WTC11 (cell line): Measurements from ENCODE around the gene ARHGAP25. TPM values are rescaled to one million over a fixed set of nuclear protein-coding genes. Genes with fewer than 3 reads are reported as not detected.

ENCODE experiments used
- ATAC-seq: fragments of 200-7000 bp; cut with Tn5 transposase; 2 replicates; pipeline ENCODE4 v1.10.0; 2021; ENCODE audit warnings: mild to moderate bottlenecking, moderate library complexity
- CTCF ChIA-PET: fragments of 300-600 bp; sonication (Branson Sonifier 250); formaldehyde crosslinking; loops from one replicate; lab custom pipeline; 2021; ENCODE audit warnings: antibody characterized with exemption; lab: Charles Lee
- POLR2A ChIA-PET: fragments of 350-600 bp; sonication (Branson Sonifier 250); formaldehyde crosslinking; loops from one replicate; lab custom pipeline; 2021; ENCODE audit warnings: antibody characterized with exemption; lab: Charles Lee
- DNase-seq: peaks from one replicate; pipeline ENCODE4 v3.0.0; 2021; ENCODE audit warnings: low spot score
- H3K27ac Mint-ChIP-seq: 2 replicates; pipeline ENCODE4 v1.8.0; 2021; ENCODE audit warnings: mixed read lengths
- H3K27me3 Mint-ChIP-seq: 2 replicates; pipeline ENCODE4 v1.8.0; 2021; ENCODE audit warnings: low read depth, mild to moderate bottlenecking, moderate library complexity, mixed read lengths
- H3K36me3 Mint-ChIP-seq: 2 replicates; pipeline ENCODE4 v1.8.0; 2021; ENCODE audit warnings: mixed read lengths
- H3K4me1 Mint-ChIP-seq: 2 replicates; pipeline ENCODE4 v1.8.0; 2022; ENCODE audit warnings: mixed read lengths
- H3K4me3 Mint-ChIP-seq: 2 replicates; pipeline ENCODE4 v1.8.0; 2021; ENCODE audit warnings: mild to moderate bottlenecking, moderate library complexity, mixed read lengths
- H3K9me3 Mint-ChIP-seq: 2 replicates; pipeline ENCODE4 v1.8.0; 2021; ENCODE audit warnings: mixed read lengths
- CBFB ChIP-seq: sonication (generic); formaldehyde crosslinking; IDR thresholded peaks from 2 replicates; pipeline ENCODE4 v1.8.1; 2022; ENCODE audit warnings: mild to moderate bottlenecking, low read depth, missing genetic modification reagents
- GABPB1 ChIP-seq: sonication (generic); formaldehyde crosslinking; IDR thresholded peaks from 2 replicates; pipeline ENCODE4 v1.8.1; 2023; ENCODE audit warnings: mild to moderate bottlenecking, missing genetic modification reagents
- GRHL2 ChIP-seq: fragments of 250-450 bp; sonication (Bioruptor Pico); IDR thresholded peaks from 2 replicates; pipeline ENCODE4 v1.8.0; 2022; ENCODE audit warnings: mild to moderate bottlenecking, moderate library complexity; ENCODE audit not compliant: insufficient replicate concordance, severe bottlenecking
- NFYB ChIP-seq: sonication (generic); formaldehyde crosslinking; conservative IDR thresholded peaks from 2 replicates; pipeline ENCODE4 v1.8.0; 2022; ENCODE audit warnings: low read depth, missing genetic modification reagents
- NR2C2 ChIP-seq: sonication (generic); formaldehyde crosslinking; IDR thresholded peaks from 2 replicates; pipeline ENCODE4 v1.8.0; 2022; ENCODE audit warnings: mild to moderate bottlenecking, missing genetic modification reagents
- SOX15 ChIP-seq: fragments of 250-450 bp; sonication (Bioruptor Pico); IDR thresholded peaks from 2 replicates; pipeline ENCODE4 v1.9.0; 2021; ENCODE audit warnings: mild to moderate bottlenecking
- TCF7 ChIP-seq: sonication (generic); formaldehyde crosslinking; IDR thresholded peaks from 2 replicates; pipeline ENCODE4 v1.8.0; 2022; ENCODE audit warnings: mild to moderate bottlenecking, low read depth, missing genetic modification reagents, moderate library complexity
- ZNF232 ChIP-seq: sonication (generic); formaldehyde crosslinking; IDR thresholded peaks from 2 replicates; pipeline ENCODE4 v1.8.0; 2022; ENCODE audit warnings: mild to moderate bottlenecking, missing genetic modification reagents
- ZNF423 ChIP-seq: fragments of 250-450 bp; sonication (Bioruptor Pico); IDR thresholded peaks from 2 replicates; pipeline ENCODE4 v2.1.2; 2022; ENCODE audit warnings: mild to moderate bottlenecking, moderate library complexity
- ZNF671 ChIP-seq: fragments of 250-450 bp; sonication (Bioruptor Pico); IDR thresholded peaks from 2 replicates; pipeline ENCODE4 v1.8.0; 2021; ENCODE audit warnings: mild to moderate bottlenecking
- total RNA-seq: library from RNA; stranded (reverse); gene quantifications from 3 replicates; pipeline ENCODE4 v1.2.3, GENCODE V29; 2021
- TF ChIP-seq, protein P1 (sequence below): sonication (generic); formaldehyde crosslinking; IDR thresholded peaks from 2 replicates; pipeline ENCODE4 v1.8.0; 2022; ENCODE audit warnings: missing genetic modification reagents
- TF ChIP-seq, protein P2 (sequence below): sonication (generic); formaldehyde crosslinking; IDR thresholded peaks from 2 replicates; pipeline ENCODE4 v1.8.1; 2023; ENCODE audit warnings: mild to moderate bottlenecking, missing genetic modification reagents
- TF ChIP-seq, protein P3 (sequence below): sonication (generic); formaldehyde crosslinking; IDR thresholded peaks from 2 replicates; pipeline ENCODE4 v1.8.1; 2022; ENCODE audit warnings: mild to moderate bottlenecking, moderate library complexity, missing genetic modification reagents
- TF ChIP-seq, protein P4 (sequence below): sonication (generic); formaldehyde crosslinking; IDR thresholded peaks from 2 replicates; pipeline ENCODE4 v1.8.1; 2023; ENCODE audit warnings: mild to moderate bottlenecking, missing genetic modification reagents, borderline replicate concordance
- TF ChIP-seq, protein P5 (sequence below): fragments of 250-450 bp; sonication (Bioruptor Pico); IDR thresholded peaks from 2 replicates; pipeline ENCODE4 v1.9.0; 2021; ENCODE audit warnings: mild to moderate bottlenecking
- TF ChIP-seq, protein P6 (sequence below): fragments of 250-450 bp; sonication (Bioruptor Pico); IDR thresholded peaks from 2 replicates; pipeline ENCODE4 v2.1.2; 2022; ENCODE audit warnings: mild to moderate bottlenecking, moderate library complexity
- TF ChIP-seq, protein P7 (sequence below): sonication (generic); formaldehyde crosslinking; conservative IDR thresholded peaks from 2 replicates; pipeline ENCODE4 v1.8.1; 2022; ENCODE audit warnings: mild to moderate bottlenecking, missing genetic modification reagents
- TF ChIP-seq, protein P8 (sequence below): sonication (generic); formaldehyde crosslinking; IDR thresholded peaks from 2 replicates; pipeline ENCODE4 v1.8.0; 2023; ENCODE audit warnings: missing genetic modification reagents, mild to moderate bottlenecking, borderline replicate concordance

Gene ARHGAP25
- total RNA-seq, 1 experiment from 2014 or later, result 2.9 TPM

DNA sequence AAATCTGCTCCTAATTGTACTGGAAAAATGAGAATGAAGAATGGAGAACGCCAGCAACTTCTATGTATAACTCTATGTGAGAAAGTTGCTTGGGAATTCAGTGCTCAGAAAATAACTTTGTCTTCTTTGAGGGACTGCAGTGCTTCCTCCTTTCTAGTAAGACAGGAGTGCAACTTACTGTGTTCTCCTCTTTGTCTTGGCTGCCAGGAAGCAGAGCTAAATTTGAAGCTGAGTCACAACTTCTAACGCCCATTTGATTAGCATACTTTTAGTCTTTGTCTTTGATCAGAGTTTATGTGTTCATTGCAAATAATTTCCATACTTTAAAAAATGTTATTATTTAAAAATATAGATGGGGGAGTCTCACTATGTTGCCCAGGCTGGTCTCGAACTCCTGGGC, 6.6 kb downstream of the ARHGAP25 start (continued):
- TF ChIP-seq, protein P1, sequence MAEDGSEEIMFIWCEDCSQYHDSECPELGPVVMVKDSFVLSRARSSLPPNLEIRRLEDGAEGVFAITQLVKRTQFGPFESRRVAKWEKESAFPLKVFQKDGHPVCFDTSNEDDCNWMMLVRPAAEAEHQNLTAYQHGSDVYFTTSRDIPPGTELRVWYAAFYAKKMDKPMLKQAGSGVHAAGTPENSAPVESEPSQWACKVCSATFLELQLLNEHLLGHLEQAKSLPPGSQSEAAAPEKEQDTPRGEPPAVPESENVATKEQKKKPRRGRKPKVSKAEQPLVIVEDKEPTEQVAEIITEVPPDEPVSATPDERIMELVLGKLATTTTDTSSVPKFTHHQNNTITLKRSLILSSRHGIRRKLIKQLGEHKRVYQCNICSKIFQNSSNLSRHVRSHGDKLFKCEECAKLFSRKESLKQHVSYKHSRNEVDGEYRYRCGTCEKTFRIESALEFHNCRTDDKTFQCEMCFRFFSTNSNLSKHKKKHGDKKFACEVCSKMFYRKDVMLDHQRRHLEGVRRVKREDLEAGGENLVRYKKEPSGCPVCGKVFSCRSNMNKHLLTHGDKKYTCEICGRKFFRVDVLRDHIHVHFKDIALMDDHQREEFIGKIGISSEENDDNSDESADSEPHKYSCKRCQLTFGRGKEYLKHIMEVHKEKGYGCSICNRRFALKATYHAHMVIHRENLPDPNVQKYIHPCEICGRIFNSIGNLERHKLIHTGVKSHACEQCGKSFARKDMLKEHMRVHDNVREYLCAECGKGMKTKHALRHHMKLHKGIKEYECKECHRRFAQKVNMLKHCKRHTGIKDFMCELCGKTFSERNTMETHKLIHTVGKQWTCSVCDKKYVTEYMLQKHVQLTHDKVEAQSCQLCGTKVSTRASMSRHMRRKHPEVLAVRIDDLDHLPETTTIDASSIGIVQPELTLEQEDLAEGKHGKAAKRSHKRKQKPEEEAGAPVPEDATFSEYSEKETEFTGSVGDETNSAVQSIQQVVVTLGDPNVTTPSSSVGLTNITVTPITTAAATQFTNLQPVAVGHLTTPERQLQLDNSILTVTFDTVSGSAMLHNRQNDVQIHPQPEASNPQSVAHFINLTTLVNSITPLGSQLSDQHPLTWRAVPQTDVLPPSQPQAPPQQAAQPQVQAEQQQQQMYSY (CRISPR knock-in tag), result no peak
- TF ChIP-seq NR2C2 (CRISPR knock-in tag), result no peak
- TF ChIP-seq ZNF671 (CRISPR knock-in tag), result no peak
- TF ChIP-seq TCF7, result no peak
- TF ChIP-seq, protein P2, sequence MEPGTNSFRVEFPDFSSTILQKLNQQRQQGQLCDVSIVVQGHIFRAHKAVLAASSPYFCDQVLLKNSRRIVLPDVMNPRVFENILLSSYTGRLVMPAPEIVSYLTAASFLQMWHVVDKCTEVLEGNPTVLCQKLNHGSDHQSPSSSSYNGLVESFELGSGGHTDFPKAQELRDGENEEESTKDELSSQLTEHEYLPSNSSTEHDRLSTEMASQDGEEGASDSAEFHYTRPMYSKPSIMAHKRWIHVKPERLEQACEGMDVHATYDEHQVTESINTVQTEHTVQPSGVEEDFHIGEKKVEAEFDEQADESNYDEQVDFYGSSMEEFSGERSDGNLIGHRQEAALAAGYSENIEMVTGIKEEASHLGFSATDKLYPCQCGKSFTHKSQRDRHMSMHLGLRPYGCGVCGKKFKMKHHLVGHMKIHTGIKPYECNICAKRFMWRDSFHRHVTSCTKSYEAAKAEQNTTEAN, result no peak
- TF ChIP-seq, protein P3, sequence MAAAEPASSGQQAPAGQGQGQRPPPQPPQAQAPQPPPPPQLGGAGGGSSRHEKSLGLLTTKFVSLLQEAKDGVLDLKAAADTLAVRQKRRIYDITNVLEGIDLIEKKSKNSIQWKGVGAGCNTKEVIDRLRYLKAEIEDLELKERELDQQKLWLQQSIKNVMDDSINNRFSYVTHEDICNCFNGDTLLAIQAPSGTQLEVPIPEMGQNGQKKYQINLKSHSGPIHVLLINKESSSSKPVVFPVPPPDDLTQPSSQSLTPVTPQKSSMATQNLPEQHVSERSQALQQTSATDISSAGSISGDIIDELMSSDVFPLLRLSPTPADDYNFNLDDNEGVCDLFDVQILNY (CRISPR knock-in tag), result no peak
- no peak for TF ChIP-seq ZNF232
- TF ChIP-seq SOX15 (CRISPR knock-in tag), result no peak
- no peak for TF ChIP-seq ZNF423 (CRISPR knock-in tag)
- no peak for TF ChIP-seq NFYB
- TF ChIP-seq GABPB1, result no peak
- TF ChIP-seq GRHL2 (CRISPR knock-in tag), result no peak

DNA sequence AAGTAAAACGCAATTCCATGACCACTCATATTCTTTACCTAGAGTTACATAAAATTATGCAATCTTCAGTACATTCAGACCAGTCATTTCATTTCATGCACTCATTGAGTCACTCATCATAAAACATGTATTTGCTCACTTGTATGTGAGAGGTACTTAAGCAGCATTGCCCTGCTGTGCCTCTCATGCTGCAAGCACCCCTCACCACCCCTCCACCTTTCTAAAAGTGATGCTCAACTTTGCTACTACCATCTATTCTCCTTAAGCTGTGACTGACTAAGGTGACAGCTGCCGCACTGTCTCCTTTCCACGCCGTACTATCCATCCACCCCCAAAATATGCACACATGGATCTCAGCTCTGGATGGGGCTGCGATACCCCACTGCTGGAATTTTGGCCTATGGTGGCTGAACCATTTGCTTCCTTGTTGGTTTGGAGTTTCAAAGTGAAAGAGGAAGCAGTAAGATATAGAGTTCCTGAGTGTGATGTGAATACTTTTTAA, 7.2 kb downstream of the ARHGAP25 start:
- Mint-ChIP-seq H3K9me3 (peaks cover 9% of the 10 kb centered on the region), H3K27ac (no peak overlapping the region), H3K36me3 (peaks cover 8% of the 10 kb centered on the region), H3K4me1 (peaks cover 31% of the 10 kb centered on the region), H3K4me3 (no peak overlapping the region), H3K27me3 (no peaks in the 10 kb centered on the region)
- POLR2A ChIA-PET, result interaction anchor here (0.6 kb wide), 1 partner anchor 19 kb away, joined by 3 read pairs; no protein-coding TSS in a partner anchor
- ATAC-seq, result no peak
- CTCF ChIA-PET, result interaction anchor here (1.0 to 1.5 kb wide), 5 partner anchors 8 to 97 kb away, joined by 3 to 6 read pairs (median 5); no protein-coding TSS in a partner anchor
- DNase-seq, result no peak
- TF ChIP-seq, protein P4, sequence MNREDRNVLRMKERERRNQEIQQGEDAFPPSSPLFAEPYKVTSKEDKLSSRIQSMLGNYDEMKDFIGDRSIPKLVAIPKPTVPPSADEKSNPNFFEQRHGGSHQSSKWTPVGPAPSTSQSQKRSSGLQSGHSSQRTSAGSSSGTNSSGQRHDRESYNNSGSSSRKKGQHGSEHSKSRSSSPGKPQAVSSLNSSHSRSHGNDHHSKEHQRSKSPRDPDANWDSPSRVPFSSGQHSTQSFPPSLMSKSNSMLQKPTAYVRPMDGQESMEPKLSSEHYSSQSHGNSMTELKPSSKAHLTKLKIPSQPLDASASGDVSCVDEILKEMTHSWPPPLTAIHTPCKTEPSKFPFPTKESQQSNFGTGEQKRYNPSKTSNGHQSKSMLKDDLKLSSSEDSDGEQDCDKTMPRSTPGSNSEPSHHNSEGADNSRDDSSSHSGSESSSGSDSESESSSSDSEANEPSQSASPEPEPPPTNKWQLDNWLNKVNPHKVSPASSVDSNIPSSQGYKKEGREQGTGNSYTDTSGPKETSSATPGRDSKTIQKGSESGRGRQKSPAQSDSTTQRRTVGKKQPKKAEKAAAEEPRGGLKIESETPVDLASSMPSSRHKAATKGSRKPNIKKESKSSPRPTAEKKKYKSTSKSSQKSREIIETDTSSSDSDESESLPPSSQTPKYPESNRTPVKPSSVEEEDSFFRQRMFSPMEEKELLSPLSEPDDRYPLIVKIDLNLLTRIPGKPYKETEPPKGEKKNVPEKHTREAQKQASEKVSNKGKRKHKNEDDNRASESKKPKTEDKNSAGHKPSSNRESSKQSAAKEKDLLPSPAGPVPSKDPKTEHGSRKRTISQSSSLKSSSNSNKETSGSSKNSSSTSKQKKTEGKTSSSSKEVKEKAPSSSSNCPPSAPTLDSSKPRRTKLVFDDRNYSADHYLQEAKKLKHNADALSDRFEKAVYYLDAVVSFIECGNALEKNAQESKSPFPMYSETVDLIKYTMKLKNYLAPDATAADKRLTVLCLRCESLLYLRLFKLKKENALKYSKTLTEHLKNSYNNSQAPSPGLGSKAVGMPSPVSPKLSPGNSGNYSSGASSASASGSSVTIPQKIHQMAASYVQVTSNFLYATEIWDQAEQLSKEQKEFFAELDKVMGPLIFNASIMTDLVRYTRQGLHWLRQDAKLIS (CRISPR knock-in tag), result no peak
- TF ChIP-seq NR2C2 (CRISPR knock-in tag) (no peak), CBFB (no peak)
- TF ChIP-seq, protein P5, sequence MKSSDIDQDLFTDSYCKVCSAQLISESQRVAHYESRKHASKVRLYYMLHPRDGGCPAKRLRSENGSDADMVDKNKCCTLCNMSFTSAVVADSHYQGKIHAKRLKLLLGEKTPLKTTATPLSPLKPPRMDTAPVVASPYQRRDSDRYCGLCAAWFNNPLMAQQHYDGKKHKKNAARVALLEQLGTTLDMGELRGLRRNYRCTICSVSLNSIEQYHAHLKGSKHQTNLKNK (CRISPR knock-in tag), result no peak
- TF ChIP-seq, protein P6, sequence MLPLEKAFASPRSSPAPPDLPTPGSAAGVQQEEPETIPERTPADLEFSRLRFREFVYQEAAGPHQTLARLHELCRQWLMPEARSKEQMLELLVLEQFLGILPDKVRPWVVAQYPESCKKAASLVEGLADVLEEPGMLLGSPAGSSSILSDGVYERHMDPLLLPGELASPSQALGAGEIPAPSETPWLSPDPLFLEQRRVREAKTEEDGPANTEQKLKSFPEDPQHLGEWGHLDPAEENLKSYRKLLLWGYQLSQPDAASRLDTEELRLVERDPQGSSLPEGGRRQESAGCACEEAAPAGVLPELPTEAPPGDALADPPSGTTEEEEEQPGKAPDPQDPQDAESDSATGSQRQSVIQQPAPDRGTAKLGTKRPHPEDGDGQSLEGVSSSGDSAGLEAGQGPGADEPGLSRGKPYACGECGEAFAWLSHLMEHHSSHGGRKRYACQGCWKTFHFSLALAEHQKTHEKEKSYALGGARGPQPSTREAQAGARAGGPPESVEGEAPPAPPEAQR (CRISPR knock-in tag), result no peak
- TF ChIP-seq, protein P7, sequence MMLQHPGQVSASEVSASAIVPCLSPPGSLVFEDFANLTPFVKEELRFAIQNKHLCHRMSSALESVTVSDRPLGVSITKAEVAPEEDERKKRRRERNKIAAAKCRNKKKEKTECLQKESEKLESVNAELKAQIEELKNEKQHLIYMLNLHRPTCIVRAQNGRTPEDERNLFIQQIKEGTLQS (CRISPR knock-in tag), result no peak
- TF ChIP-seq, protein P8, sequence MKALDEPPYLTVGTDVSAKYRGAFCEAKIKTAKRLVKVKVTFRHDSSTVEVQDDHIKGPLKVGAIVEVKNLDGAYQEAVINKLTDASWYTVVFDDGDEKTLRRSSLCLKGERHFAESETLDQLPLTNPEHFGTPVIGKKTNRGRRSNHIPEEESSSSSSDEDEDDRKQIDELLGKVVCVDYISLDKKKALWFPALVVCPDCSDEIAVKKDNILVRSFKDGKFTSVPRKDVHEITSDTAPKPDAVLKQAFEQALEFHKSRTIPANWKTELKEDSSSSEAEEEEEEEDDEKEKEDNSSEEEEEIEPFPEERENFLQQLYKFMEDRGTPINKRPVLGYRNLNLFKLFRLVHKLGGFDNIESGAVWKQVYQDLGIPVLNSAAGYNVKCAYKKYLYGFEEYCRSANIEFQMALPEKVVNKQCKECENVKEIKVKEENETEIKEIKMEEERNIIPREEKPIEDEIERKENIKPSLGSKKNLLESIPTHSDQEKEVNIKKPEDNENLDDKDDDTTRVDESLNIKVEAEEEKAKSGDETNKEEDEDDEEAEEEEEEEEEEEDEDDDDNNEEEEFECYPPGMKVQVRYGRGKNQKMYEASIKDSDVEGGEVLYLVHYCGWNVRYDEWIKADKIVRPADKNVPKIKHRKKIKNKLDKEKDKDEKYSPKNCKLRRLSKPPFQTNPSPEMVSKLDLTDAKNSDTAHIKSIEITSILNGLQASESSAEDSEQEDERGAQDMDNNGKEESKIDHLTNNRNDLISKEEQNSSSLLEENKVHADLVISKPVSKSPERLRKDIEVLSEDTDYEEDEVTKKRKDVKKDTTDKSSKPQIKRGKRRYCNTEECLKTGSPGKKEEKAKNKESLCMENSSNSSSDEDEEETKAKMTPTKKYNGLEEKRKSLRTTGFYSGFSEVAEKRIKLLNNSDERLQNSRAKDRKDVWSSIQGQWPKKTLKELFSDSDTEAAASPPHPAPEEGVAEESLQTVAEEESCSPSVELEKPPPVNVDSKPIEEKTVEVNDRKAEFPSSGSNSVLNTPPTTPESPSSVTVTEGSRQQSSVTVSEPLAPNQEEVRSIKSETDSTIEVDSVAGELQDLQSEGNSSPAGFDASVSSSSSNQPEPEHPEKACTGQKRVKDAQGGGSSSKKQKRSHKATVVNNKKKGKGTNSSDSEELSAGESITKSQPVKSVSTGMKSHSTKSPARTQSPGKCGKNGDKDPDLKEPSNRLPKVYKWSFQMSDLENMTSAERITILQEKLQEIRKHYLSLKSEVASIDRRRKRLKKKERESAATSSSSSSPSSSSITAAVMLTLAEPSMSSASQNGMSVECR, result no peak
